Ovary (tissue), 9 donors: Measurements from ENCODE around the gene TAGLN2. TPM values are rescaled to one million over a fixed set of nuclear protein-coding genes. Genes with fewer than 3 reads are reported as not detected.

ENCODE experiments used
- DNase-seq, 5 donors: peaks; one replicate each; pipeline ENCODE4 v3.0.0-alpha.2; 2019 to 2020
- H3K27ac ChIP-seq, 2 donors: fragments of 200-600 bp; one replicate each; pipeline versions ENCODE4 v1.5.1 to v1.8.0; 2019 to 2022
- H3K27me3 ChIP-seq: fragments of 200-600 bp; one replicate; pipeline ENCODE4 v1.8.0; 2022
- H3K36me3 ChIP-seq: fragments of 200-600 bp; sonication (generic); one replicate; pipeline ENCODE4 v1.5.1; 2019
- H3K4me1 ChIP-seq: one replicate; pipeline ENCODE4 v1.8.1; 2013; ENCODE audit warnings: mild to moderate bottlenecking, moderate library complexity; ENCODE audit not compliant: insufficient read depth
- H3K4me3 ChIP-seq: fragments of 200-600 bp; sonication (generic); one replicate; pipeline ENCODE4 v1.5.1; 2017
- H3K9me3 ChIP-seq, 2 donors: fragments of 200-600 bp in 1 of 2; sonication (generic) in 1 of 2; one replicate each; pipeline versions ENCODE4 v1.5.1 to v1.8.1; 2013 to 2019; ENCODE audit warnings: mild to moderate bottlenecking in 1 of 2, moderate library complexity in 1 of 2
- CTCF ChIP-seq, 3 donors: fragments of 450-650 bp in 2 of 3; fragments of 200-600 bp in 1 of 3; IDR thresholded peaks; one replicate each; pipeline versions ENCODE4 v1.5.1 to v1.8.0; 2016 to 2022; ENCODE audit warnings: antibody characterized with exemption in 3 of 3, mild to moderate bottlenecking in 1 of 3
- EP300 ChIP-seq: sonication (generic); formaldehyde crosslinking; IDR thresholded peaks from one replicate; pipeline ENCODE4 v1.6.1; 2017; ENCODE audit warnings: antibody characterized with exemption
- POLR2A ChIP-seq: fragments of 450-650 bp; IDR thresholded peaks from one replicate; pipeline ENCODE4 v1.6.1; 2017; ENCODE audit warnings: antibody characterized with exemption, mild to moderate bottlenecking, moderate library complexity
- WGBS, 3 donors: extraction: QIAGEN DNeasy Blood & Tissue Kit in 1 of 3; methylation state at CpG; one replicate each; pipeline versions ENCODE4 v1.1.5 to v1.1.7; 2013 to 2017; 5-methylcytosine and 5-hydroxymethylcytosine counted together
- intact Hi-C, 4 donors: fragments of 100-400 bp; cut with DNase I; formaldehyde crosslinking; loops; one replicate each; pipeline versions ENCODE4 v1.11.0 to v1.15.1; 2022 to 2023
- polyA plus RNA-seq, 2 donors: library from polyadenylated mRNA; stranded (reverse); fragments of 200-250 nt in 1 of 2; fragments of 350-450 nt in 1 of 2; fragmentation: Illumina TruSeq in 1 of 2; extraction: RNeasy Lipid Tissue Mini Kit (QIAGEN cat#74804) in 1 of 2; gene quantifications; one replicate each; pipeline ENCODE4 v1.2.3, GENCODE V29; 2013 to 2014
- total RNA-seq, 7 donors: library from RNA; depleted of rRNA in 2 of 7; stranded (reverse); fragments of >200 nt in 2 of 7; fragmentation: NEBNext Ultra II Directional in 3 of 7; extraction: Animal tissue kit (Norgen Biotek cat#: 25700) in 3 of 7; gene quantifications; one replicate each; pipeline versions ENCODE4 v1.1.0 to v1.2.4, GENCODE V29; 2016 to 2023
- donor health status: DM: no; HTN: no; CAD: no; lungs with moderate emphysema.
- donor health status: DM: no; HTN: no; CAD: no.
- donor health status: Bipolar disorder and iron deficiency.
- donor health status: DM: yes; HTN: yes; CAD: no.
- donor health status: DM: no; HTN: no; CAD: no.
- donor health status: DM: yes; HTN: yes; CAD: no.

Gene TAGLN2
- total and polyA plus RNA-seq, 9 donors = 81.8 to 266 (median 174) TPM

- H3K4me3 ChIP-seq = no peak overlapping the region
- no peaks in the 10 kb centered on the region for H3K36me3 ChIP-seq
- WGBS, 3 donors = 92 to 94% (median 94%) methylated on average over 11 of the region's 11 CpGs
- TF ChIP-seq EP300 (no peak), POLR2A (no peak), CTCF (IDR thresholded peaks at IDR 0.05) (no peak)
- H3K27ac ChIP-seq = no peak overlapping the region
- intact Hi-C loops = no loop called here
- no peak for DNase-seq
- H3K9me3 ChIP-seq = no peaks in the 10 kb centered on the region
- H3K27me3 ChIP-seq = no peaks in the 10 kb centered on the region
- H3K4me1 ChIP-seq = no peaks in the 10 kb centered on the region
These were observed 4.9 kb upstream of the TAGLN2 start for GRCh38 chr1:159930216-159930615.

DNA sequence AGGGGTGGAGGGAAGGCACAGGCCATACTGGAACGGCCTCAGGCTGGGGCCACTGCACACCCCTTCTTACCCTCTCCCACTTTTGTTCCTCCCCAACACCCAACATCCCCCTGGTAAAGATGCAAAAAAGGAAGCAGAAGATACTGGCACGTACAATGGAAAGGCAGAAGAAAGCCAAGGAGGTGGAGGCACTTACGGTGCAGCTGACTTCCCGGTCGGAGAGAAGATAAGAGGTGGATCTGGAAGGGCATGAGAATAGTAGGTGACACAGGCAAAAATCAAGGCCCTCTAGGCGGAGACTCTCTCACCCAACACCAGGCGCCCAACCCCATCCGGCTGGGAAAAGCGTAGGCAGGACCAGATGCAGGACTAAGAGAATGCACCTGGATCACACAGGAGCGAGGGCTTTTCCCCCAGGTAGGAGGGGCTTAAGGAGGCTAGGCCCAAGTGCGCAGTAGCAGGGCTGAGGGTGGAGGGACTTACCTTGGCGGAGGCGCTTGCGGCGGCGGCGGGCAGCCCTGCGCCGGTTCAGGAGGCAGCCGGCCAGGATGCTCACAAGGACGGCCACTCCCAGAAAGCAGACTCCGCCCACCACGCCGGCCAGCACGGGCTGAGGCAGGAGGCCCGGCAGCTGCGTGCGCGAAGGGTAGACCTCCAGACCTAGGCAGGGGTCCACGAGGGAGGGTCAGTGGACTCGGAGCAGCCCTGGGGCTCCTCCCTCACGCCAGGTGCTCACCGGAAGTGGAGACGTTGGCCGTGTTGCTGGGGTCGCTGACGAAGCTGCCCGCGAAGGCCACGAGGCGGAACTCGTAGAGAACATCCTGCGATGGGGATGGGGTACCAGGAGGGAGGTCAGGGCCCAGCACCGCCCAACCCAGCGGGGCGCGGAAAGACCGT lies 4.1 kb upstream of the TAGLN2 start:
- H3K27me3 ChIP-seq = no peaks in the 10 kb centered on the region

DNA sequence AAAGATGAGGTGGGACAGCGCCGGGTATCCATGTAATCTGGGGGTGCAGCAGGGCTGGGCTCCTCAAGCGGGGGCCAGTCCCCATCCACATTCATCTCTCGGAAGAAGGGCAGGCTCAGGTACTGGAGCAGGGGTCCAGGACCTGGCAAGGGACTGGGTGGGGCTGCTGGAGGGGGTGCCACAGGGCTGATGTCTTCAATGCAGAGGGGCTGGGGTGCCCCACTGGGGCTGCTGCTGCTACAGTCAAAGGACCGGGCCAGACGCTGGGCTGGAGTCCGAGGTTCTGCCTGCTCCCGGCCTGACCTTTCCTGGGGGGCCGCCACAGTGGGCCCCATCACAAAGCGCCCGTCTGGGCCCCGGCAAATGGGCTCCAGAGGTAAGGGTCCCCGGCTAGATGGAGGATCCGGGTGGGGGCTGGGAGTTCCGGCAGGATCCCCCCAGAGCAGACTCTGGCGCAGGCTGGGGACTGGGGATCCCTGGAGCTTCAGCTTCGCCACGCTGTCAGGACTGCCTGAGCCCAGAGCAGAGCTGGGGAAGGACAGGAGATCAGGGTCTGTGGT lies 3.3 kb upstream of the TAGLN2 start:
- Histone ChIP-seq H3K4me3 (no peak overlapping the region), H3K4me1 (peaks cover 3% of the 10 kb centered on the region), H3K27ac (no peak overlapping the region), H3K9me3 (no peaks in the 10 kb centered on the region), H3K27me3 (no peaks in the 10 kb centered on the region), H3K36me3 (no peaks in the 10 kb centered on the region)
- intact Hi-C loops = loop anchor here in 2 of 4 donors (10.0 kb wide), 2 partner anchors 74 to 1466 kb away; no protein-coding TSS in a partner anchor
- no peak for DNase-seq
- no peak for TF ChIP-seq POLR2A
- TF ChIP-seq EP300 = no peak
- no peak for TF ChIP-seq CTCF (IDR thresholded peaks at IDR 0.05)
- 92 to 95% (median 94%) methylated on average over 14 to 18 of the region's 18 CpGs for WGBS, 3 donors

More for the DNA sequence above, 4.1 kb upstream of the TAGLN2 start:
- intact Hi-C loops = loop anchor here in 2 of 4 donors (10.0 kb wide), 2 partner anchors 75 to 1465 kb away; no protein-coding TSS in a partner anchor
- WGBS, 3 donors = 59 to 69% (median 61%) methylated on average over 48 of the region's 48 CpGs
- no peak for TF ChIP-seq CTCF (IDR thresholded peaks at IDR 0.05)
- TF ChIP-seq EP300 = no peak
- TF ChIP-seq POLR2A = no peak
- Histone ChIP-seq H3K4me1 (no peaks in the 10 kb centered on the region), H3K4me3 (no peak overlapping the region), H3K36me3 (no peaks in the 10 kb centered on the region), H3K9me3 (no peaks in the 10 kb centered on the region), H3K27ac (no peak overlapping the region)
- DNase-seq = peak; percentile 50 to 70 (median 57)

DNA sequence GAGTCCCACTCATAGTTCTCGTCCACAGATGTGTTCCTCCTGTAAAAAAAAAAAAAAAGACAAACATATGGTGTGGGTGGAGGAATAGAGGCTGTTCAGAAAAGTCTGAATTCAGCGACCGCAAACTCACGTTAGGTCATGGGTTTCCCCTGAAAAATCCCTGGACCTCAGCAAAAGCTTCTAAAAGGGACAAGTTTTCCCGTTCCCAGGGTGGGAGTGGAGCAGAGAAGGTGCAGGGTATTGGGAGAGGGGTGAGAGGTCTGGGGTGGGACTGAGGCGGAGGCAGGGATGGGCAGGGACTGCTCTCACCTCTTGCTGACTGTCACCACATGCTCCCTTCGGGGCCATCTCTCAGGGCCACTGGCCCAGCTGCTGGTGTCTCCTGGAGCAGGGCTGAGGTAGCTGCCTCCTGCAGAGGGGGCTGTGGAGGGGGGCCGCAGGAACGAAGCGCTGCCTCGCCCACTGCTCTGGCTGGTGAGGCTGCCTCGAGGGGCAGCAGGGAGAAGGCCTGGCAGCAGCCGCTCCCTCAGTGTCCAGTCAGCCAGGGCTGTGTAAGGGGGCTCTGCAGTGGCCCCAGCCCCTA lies 2.6 kb upstream of the TAGLN2 start:
- intact Hi-C loops = loop anchor here in 2 of 4 donors (10.0 kb wide), 2 partner anchors 73 to 1467 kb away; no protein-coding TSS in a partner anchor

More for the DNA sequence above, 2.6 kb upstream of the TAGLN2 start:
- H3K27me3 ChIP-seq = no peaks in the 10 kb centered on the region
- no peak for DNase-seq
- no peak for TF ChIP-seq POLR2A
- TF ChIP-seq CTCF (IDR thresholded peaks at IDR 0.05) = no peak
- no peak for TF ChIP-seq EP300
- H3K4me1 ChIP-seq = peaks cover 8% of the 10 kb centered on the region
- H3K36me3 ChIP-seq = no peaks in the 10 kb centered on the region
- no peak overlapping the region for H3K27ac ChIP-seq
- no peak overlapping the region for H3K4me3 ChIP-seq
- WGBS, 3 donors = 82 to 84% (median 83%) methylated on average over 13 of the region's 13 CpGs
- H3K9me3 ChIP-seq = no peaks in the 10 kb centered on the region
